ENCODE data around the gene FSTL4.

Gene FSTL4

DNA sequence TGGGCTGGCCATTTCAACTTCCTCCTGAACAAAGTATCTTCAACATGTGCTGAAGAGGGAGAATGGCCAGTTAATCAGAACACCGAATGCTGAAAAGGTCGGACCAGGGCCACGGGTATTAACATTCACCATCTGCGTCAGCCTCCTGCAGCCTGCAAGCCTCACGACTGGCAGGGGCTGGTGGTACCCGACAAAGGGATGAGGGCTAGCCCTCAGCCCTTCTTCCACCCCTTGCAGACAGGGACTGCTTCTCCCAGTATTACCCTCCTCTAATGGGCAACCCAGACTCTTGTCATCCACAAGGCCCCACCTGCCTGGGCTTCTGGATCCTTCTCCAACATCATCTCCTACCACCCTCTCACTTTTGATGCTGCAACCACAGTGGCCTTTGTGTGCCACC is 246.6 kb downstream of the FSTL4 start:
- in situ Hi-C loops (cut with MboI; ENCODE audit: low sequenced_read_pairs, unreplicated experiment): no loop called here
- no peak for DNase-seq (ENCODE audit: low spot score)
- TF ChIP-seq, protein P1, sequence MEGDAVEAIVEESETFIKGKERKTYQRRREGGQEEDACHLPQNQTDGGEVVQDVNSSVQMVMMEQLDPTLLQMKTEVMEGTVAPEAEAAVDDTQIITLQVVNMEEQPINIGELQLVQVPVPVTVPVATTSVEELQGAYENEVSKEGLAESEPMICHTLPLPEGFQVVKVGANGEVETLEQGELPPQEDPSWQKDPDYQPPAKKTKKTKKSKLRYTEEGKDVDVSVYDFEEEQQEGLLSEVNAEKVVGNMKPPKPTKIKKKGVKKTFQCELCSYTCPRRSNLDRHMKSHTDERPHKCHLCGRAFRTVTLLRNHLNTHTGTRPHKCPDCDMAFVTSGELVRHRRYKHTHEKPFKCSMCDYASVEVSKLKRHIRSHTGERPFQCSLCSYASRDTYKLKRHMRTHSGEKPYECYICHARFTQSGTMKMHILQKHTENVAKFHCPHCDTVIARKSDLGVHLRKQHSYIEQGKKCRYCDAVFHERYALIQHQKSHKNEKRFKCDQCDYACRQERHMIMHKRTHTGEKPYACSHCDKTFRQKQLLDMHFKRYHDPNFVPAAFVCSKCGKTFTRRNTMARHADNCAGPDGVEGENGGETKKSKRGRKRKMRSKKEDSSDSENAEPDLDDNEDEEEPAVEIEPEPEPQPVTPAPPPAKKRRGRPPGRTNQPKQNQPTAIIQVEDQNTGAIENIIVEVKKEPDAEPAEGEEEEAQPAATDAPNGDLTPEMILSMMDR (IDR thresholded peaks at IDR 0.05; ENCODE audit: borderline replicate concordance, control extremely low read depth, extremely low read depth, insufficient read depth, missing control alignments): no peak

DNA sequence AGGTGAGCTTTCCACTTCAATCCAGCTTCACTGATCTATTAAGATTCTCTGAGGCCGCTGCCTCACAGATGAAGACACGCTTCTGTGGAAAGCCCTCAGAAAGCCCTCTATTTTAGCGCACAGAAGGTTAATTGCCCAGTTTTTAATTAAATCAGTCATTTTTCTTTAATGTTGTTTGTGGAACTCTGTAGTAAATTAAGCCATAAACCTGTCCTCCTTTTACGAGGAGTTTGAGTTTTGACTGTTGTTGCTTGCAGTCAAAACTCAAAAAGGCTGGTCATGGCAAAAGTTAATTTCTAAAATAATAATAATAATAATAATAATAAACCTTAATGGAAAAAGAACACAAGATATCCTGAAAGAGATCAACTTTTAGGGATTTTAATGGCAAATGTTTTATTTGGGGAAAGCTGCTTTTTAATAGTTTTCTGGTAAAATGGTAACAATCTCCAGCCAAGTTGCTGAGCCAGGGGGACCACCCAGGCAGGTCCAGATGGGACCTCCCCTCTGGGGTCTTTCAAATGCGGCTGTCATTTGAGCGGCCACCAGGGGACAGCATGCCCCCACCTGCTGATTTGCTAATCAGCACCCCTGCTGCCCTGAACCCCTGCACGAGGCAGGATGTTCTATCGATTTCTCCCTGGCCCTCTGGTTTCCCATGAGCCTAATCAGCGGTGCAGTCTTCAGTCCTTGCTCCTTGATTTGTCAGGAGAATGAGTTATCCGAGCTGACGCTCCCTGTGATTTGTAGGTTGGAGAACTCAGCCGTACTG is 247.2 kb downstream of the FSTL4 start:
- TF ChIP-seq, protein P1 (IDR thresholded peaks at IDR 0.05; ENCODE audit: borderline replicate concordance, control extremely low read depth, extremely low read depth, insufficient read depth, missing control alignments): no peak
- peak; percentile 31 for DNase-seq (ENCODE audit: low spot score)
- in situ Hi-C loops (cut with MboI; ENCODE audit: low sequenced_read_pairs, unreplicated experiment): no loop called here

DNA sequence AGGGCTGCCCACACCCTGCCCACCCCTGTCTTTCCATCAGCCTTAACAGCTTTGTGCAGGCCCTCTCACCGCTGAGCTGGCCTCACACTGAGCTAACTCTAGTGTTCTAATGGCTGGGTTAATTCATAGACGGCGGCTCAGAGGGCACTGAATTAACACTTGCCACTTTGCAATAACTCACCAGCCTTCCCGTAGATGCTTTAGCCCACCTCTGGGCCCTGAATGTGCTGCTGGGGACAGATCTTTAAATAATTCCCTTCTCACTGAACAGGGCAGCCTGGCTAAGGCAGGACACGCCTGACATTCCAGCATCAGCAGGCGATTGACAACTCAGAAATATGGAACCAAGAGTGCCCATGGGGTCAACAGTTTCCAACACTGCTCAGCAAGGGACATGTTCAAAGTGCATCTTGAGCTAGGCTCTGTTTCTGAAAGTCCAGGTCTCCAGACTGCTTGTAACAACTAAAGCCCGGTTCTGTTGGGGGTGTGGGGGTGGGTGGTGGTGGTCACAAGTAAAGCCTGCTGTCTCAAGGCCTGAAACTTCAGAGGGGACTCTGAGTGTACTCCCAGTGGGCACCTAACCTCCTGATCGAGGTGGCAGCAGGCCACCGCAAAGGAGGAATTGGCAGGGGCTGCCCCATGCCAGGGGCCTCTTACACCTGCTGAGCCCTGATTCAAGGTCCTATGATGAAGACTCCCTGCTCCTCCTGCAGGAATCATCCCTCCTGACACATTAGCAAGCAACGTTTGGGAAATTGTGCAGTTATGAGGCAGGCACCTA is 248.3 kb downstream of the FSTL4 start:
- no peak for DNase-seq (ENCODE audit: low spot score)
- TF ChIP-seq, protein P1 (IDR thresholded peaks at IDR 0.05; ENCODE audit: borderline replicate concordance, control extremely low read depth, extremely low read depth, insufficient read depth, missing control alignments): no peak
- in situ Hi-C loops (cut with MboI; ENCODE audit: low sequenced_read_pairs, unreplicated experiment): no loop called here

DNA sequence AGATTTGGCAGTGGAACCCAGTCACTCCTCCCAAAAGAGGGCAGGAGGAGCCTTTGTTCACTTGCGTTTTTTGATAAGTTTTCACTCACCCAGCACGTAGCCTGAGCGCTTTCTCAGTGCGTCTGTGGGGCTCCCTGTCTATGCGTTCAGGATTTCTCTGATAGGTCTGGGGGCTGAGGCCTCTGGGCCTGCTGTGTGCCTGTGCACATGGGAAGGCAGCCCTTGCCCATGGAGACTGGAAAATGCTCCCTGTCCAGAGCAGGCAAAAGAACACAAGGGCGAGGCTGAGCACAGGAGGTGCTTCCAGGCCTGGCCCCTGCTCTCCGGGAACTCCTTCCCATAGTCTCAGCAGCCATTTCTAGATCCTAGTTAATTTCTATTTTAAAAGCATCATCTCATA is 249.9 kb downstream of the FSTL4 start:
- TF ChIP-seq, protein P1 (IDR thresholded peaks at IDR 0.05; ENCODE audit: borderline replicate concordance, control extremely low read depth, extremely low read depth, insufficient read depth, missing control alignments): no peak
- DNase-seq (ENCODE audit: low spot score): no peak
- in situ Hi-C loops (cut with MboI; ENCODE audit: low sequenced_read_pairs, unreplicated experiment): no loop called here

DNA sequence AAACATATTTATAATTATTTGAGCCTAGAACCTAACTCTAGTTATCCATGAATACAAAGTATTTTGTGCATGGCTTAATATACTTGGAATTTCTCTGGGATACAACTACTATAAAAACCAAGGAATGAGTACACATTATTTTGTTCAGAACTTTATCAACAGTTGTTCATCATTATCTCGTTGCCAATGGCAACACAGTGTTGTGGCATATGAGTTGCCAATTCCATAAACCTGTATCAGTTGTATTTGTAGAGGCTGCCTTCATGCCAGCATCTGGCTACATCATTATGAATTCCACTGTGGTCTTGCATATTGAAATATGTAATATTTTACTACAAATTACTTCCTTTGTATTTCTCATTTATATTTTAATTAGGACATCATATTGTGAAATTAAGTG is 250.4 kb downstream of the FSTL4 start:
- in situ Hi-C loops (cut with MboI; ENCODE audit: low sequenced_read_pairs, unreplicated experiment): no loop called here
- TF ChIP-seq, protein P1 (IDR thresholded peaks at IDR 0.05; ENCODE audit: borderline replicate concordance, control extremely low read depth, extremely low read depth, insufficient read depth, missing control alignments): no peak
- DNase-seq (ENCODE audit: low spot score): no peak

DNA sequence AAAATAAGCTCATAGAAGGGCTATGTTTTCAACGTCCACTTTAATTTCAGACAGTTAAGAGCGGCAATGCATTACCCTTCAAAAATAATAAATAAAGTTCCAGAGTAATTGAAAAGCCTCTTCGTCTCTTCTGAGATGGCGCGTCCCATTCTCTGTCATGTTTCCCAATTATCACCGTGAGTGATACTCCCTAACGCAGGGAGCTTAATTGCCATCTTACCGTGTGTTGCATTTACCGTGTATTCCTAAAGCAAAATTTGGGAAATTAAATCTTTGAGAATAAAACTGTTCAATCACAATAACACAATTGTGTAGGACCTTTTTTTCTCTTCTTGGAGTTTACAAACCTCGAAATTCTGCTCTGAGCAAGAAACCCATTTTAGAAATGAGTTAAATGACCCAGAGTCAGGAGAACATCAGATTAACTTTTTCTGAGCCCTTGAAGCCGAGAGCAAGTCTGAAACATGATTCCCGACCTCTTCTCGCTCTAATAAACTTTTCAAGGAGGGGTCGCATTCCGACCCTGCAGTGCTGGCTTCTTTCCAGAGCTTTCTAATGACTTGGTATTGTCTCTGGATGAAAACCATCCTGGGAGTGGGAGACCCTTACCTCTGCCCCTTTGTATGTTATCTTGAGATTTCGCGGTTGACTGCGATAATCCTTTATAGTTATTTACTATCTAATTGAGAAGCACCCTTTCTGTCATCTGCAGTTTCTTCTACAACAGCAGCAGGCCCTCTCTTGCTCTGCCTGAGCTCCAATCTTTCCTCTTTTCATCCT is 251.5 kb downstream of the FSTL4 start:
- in situ Hi-C loops (cut with MboI; ENCODE audit: low sequenced_read_pairs, unreplicated experiment): no loop called here
- DNase-seq (ENCODE audit: low spot score): no peak
- TF ChIP-seq, protein P1 (IDR thresholded peaks at IDR 0.05; ENCODE audit: borderline replicate concordance, control extremely low read depth, extremely low read depth, insufficient read depth, missing control alignments): no peak

All from GM13976 (cell line).